Esophagus squamous epithelium (tissue), 5 donors: ENCODE data around the gene AK1. TPM values are rescaled to one million over a fixed set of nuclear protein-coding genes. Genes with fewer than 3 reads are reported as not detected.
"Not testable (repeated sequence)": the region's sequence is repeated elsewhere in the genome, so short reads cannot be mapped to it uniquely, and the experiment has no call there.

Source experiments
- DNase-seq: peaks from one replicate; lab custom pipeline; 2025; lab: John Stamatoyannopoulos, UW
- H3K27ac ChIP-seq, 4 donors: fragments of 200-600 bp; sonication (generic); one replicate each; pipeline ENCODE4 v1.5.1; 2016 to 2019; ENCODE audit warnings: mild to moderate bottlenecking in 1 of 4
- H3K27me3 ChIP-seq, 4 donors: fragments of 200-600 bp; sonication (generic); 1 replicate in 3 of 4; 2 replicates in 1 of 4; pipeline versions ENCODE4 v1.5.1 to v1.6.0; 2017 to 2021; ENCODE audit warnings: antibody characterized with exemption in 1 of 4
- H3K36me3 ChIP-seq, 3 donors: fragments of 200-600 bp; sonication (generic); one replicate each; pipeline ENCODE4 v1.5.1; 2016 to 2019
- H3K4me1 ChIP-seq, 3 donors: fragments of 200-600 bp; sonication (generic); one replicate each; pipeline ENCODE4 v1.5.1; 2017 to 2019
- H3K4me3 ChIP-seq, 4 donors: fragments of 200-600 bp; sonication (generic); 1 replicate in 3 of 4; 2 replicates in 1 of 4; pipeline ENCODE4 v1.5.1; 2016 to 2019; ENCODE audit warnings: mild to moderate bottlenecking in 2 of 4, moderate library complexity in 1 of 4
- H3K9me3 ChIP-seq, 3 donors: fragments of 200-600 bp; sonication (generic); one replicate each; pipeline ENCODE4 v1.5.1; 2016 to 2019
- POLR2A ChIP-seq, 4 donors: fragments of 450-650 bp; IDR thresholded peaks; one replicate each; pipeline ENCODE4 v1.6.1; 2017; ENCODE audit warnings: antibody characterized with exemption in 4 of 4, mild to moderate bottlenecking in 4 of 4, moderate library complexity in 3 of 4
- WGBS, 2 donors: methylation state at CpG; one replicate each; pipeline ENCODE4 v1.1.5; 2018; 5-methylcytosine and 5-hydroxymethylcytosine counted together
- intact Hi-C: fragments of 100-400 bp; cut with DNase I; formaldehyde crosslinking; loops from one replicate; pipeline ENCODE4 v1.15.0; 2022
- total RNA-seq, 4 donors: library from RNA; depleted of rRNA; stranded (reverse); fragments of >200 nt; gene quantifications; one replicate each; pipeline ENCODE4 v1.1.0, GENCODE V29; 2016
- TF ChIP-seq, protein P1 (sequence below), 6 experiments: fragments of 450-650 bp in 4 of 6; fragments of 200-600 bp in 2 of 6; sonication (generic) in 2 of 6; IDR thresholded peaks; one replicate each; pipeline ENCODE4 v1.5.1; 2016 to 2019; ENCODE audit warnings: antibody characterized with exemption in 6 of 6, mild to moderate bottlenecking in 4 of 6, moderate library complexity in 4 of 6
- donor health status: DM: yes; HTN: yes; CAD: no.

AK1 gene
- total RNA-seq, 4 donors from 2014 or later, result 11.1 to 36.1 (median 26.8) TPM

DNA sequence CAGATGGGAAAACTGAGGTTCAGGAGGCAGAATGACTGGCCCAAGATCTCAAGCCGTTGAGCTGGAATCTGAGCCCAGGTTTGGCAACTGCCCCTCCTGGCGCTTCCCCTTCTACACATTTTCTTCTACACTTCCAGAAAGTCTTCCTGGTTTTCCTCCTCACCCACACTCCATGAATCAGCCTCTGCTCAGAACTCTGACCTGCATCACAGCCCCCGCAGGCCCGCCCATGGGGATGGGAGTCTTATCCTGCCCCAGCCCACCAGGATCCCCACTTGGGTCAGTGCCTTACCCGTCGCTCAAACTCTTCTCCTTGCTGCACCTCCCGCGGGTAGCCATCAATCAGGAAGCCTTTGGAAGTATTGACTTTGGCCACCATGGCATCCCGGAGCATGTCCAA lies 5.9 kb downstream of the AK1 start:
- 83 to 88% methylated on average over 5 to 8 of the region's 9 CpGs for whole genome bisulfite sequencing, 2 donors
- no peaks in the 10 kb centered on the region for H3K27me3 ChIP-seq
- no peak for DNase-seq
- H3K4me1 ChIP-seq, result peaks cover 22 to 54% (median 29%) of the 10 kb centered on the region in 3 donors
- TF ChIP-seq, protein P1, sequence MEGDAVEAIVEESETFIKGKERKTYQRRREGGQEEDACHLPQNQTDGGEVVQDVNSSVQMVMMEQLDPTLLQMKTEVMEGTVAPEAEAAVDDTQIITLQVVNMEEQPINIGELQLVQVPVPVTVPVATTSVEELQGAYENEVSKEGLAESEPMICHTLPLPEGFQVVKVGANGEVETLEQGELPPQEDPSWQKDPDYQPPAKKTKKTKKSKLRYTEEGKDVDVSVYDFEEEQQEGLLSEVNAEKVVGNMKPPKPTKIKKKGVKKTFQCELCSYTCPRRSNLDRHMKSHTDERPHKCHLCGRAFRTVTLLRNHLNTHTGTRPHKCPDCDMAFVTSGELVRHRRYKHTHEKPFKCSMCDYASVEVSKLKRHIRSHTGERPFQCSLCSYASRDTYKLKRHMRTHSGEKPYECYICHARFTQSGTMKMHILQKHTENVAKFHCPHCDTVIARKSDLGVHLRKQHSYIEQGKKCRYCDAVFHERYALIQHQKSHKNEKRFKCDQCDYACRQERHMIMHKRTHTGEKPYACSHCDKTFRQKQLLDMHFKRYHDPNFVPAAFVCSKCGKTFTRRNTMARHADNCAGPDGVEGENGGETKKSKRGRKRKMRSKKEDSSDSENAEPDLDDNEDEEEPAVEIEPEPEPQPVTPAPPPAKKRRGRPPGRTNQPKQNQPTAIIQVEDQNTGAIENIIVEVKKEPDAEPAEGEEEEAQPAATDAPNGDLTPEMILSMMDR (IDR thresholded peaks at IDR 0.05), result no peak
- no peak for TF ChIP-seq POLR2A (IDR thresholded peaks at IDR 0.05)
- H3K36me3 ChIP-seq, result peaks cover 0 to 44% (median 9%) of the 10 kb centered on the region in 3 donors
- no peak overlapping the region for H3K4me3 ChIP-seq
- H3K27ac ChIP-seq, result no peak overlapping the region
- H3K9me3 ChIP-seq, result no peaks in the 10 kb centered on the region
- intact Hi-C loops, result loop anchor here (10.0 kb wide), 1 partner anchor 137 kb away; the partner anchor contains the start of gene TOR2A

- 77 to 88% methylated on average over 3 to 12 of the region's 12 CpGs for WGBS, 2 donors
- Histone ChIP-seq H3K36me3 (peaks cover 0 to 44% (median 9%) of the 10 kb centered on the region in 3 donors), H3K9me3 (no peaks in the 10 kb centered on the region), H3K4me3 (no peak overlapping the region), H3K27ac (no peak overlapping the region), H3K4me1 (peaks cover 16 to 47% (median 24%) of the 10 kb centered on the region in 3 donors), H3K27me3 (no peaks in the 10 kb centered on the region)
- intact Hi-C loops, result loop anchor here (10.0 kb wide), 1 partner anchor 136 kb away; the partner anchor contains the start of gene TOR2A
- no peak for DNase-seq
- TF ChIP-seq POLR2A (IDR thresholded peaks at IDR 0.05), result no peak
- TF ChIP-seq, protein P1 (IDR thresholded peaks at IDR 0.05), result no peak
These were observed 6.6 kb downstream of the AK1 start for GRCh38 chr9:127870887-127871286.

DNA sequence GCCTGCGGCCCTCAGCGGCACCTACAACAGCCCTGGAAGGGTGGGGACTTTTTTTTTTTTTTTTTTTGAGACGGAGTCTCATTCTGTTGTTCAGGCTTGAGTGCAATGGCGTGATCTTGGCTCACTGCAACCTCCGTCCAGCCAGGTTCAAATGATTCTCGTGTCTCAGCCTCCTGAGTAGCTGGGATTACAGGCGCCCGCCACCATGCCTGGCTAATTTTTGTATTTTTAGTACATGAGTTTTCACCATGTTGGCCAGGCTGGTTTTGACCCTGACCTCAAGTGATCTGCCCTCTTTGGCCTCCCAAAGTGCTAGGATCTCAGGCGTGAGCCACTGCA lies 7.4 kb downstream of the AK1 start:
- H3K4me3 ChIP-seq, H3K27me3 ChIP-seq, H3K9me3 ChIP-seq, H3K27ac ChIP-seq, DNase-seq: not testable (repeated sequence)
- Histone ChIP-seq H3K36me3 (peaks cover 0 to 44% (median 9%) of the 10 kb centered on the region in 3 donors), H3K4me1 (peaks cover 8 to 39% (median 19%) of the 10 kb centered on the region in 3 donors)
- WGBS, 2 donors, result 74 to 84% methylated on average over 6 to 7 of the region's 9 CpGs
- intact Hi-C loops, result loop anchor here (10.0 kb wide), 1 partner anchor 135 kb away; the partner anchor contains the start of gene TOR2A

DNA sequence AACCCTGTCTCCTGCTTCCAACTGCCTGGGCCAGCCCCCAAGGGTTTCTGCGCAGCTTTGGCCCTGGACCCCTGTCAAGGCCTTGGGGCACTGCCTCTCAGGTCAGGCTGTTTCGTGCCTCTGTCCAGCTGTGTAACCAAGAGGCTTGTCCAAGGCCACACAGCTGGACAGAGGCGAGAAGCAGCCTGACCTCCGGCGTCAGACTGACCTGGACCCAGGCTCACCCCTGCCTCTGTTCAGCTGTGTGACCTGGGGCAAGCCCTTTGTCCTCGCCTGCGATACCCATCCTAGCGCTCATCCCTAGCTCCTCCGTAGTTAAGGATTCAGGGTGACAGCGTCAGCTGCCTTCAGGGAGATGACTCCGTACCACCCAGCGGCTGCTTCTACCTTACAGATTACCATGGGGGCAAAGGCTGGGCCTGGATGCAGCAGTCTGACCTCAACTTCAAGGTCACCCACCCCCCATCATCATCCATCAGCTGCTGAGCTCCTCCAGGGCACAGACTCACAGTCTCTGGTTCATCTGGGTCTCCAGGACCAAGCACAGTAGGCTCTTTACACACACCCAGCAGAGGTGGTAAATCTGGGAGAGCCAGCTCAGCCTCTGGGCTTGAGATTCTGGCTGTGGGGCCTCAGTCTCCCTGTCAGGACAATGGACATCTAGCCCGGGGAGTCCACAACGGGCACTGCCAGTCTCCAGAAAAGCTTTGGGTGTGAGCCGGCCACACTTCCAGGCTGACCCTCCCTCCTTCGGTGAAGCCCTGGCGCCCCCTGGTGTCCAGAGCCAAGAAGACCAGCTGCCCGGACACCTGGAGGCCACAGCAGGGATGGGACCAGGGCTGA lies 7.9 kb downstream of the AK1 start:
- no peak for DNase-seq
- Histone ChIP-seq H3K4me1 (peaks cover 6 to 34% (median 13%) of the 10 kb centered on the region in 3 donors), H3K27ac (peak overlapping the region in 1 of 4 donors; percentile 36), H3K36me3 (peaks cover 0 to 44% (median 9%) of the 10 kb centered on the region in 3 donors), H3K27me3 (no peaks in the 10 kb centered on the region), H3K9me3 (no peaks in the 10 kb centered on the region), H3K4me3 (no peak overlapping the region)
- no peak for TF ChIP-seq POLR2A (IDR thresholded peaks at IDR 0.05)
- TF ChIP-seq, protein P1 (IDR thresholded peaks at IDR 0.05), result peak; percentile 54 to 94 (median 88)
- intact Hi-C loops, result loop anchor here (10.0 kb wide), 1 partner anchor 135 kb away; the partner anchor contains the start of gene TOR2A
- 92% methylated on average over 7 to 9 of the region's 18 CpGs for WGBS, 2 donors

GRCh38 chr9:127868278-127868902 lies 9.1 kb downstream of the AK1 start:
- Histone ChIP-seq H3K27me3 (no peaks in the 10 kb centered on the region), H3K4me1 (peaks cover 0 to 22% (median 2%) of the 10 kb centered on the region in 3 donors), H3K36me3 (peaks cover 0 to 44% (median 9%) of the 10 kb centered on the region in 3 donors), H3K9me3 (no peaks in the 10 kb centered on the region), H3K4me3 (no peak overlapping the region), H3K27ac (peak overlapping the region in 2 of 4 donors; percentile 55 to 63)
- intact Hi-C loops, result no loop called here
- TF ChIP-seq, protein P1 (IDR thresholded peaks at IDR 0.05), result no peak
- no peak for TF ChIP-seq POLR2A (IDR thresholded peaks at IDR 0.05)
- no peak for DNase-seq
- 93% methylated on average over 8 to 12 of the region's 18 CpGs for WGBS, 2 donors
